Thyroid gland (tissue), 4 donors: ENCODE measurements around the gene SLC24A3. TPM values are rescaled to one million over a fixed set of nuclear protein-coding genes. Genes with fewer than 3 reads are reported as not detected.

Source experiments
- DNase-seq, 2 donors: peaks; one replicate each; pipeline ENCODE4 v3.0.0-alpha.2; 2019
- H3K27ac ChIP-seq, 3 donors: fragments of 200-600 bp; sonication (generic); 1 replicate in 2 of 3; 2 replicates in 1 of 3; pipeline ENCODE4 v1.5.1; 2016 to 2019; ENCODE audit warnings: mild to moderate bottlenecking in 1 of 3, moderate library complexity in 1 of 3
- H3K27me3 ChIP-seq: fragments of 200-600 bp; sonication (generic); one replicate; pipeline ENCODE4 v1.5.1; 2019
- H3K36me3 ChIP-seq, 2 donors: fragments of 200-600 bp; sonication (generic); one replicate each; pipeline ENCODE4 v1.5.1; 2016 to 2019
- H3K4me1 ChIP-seq, 2 donors: fragments of 200-600 bp; sonication (generic); one replicate each; pipeline ENCODE4 v1.5.1; 2017 to 2019
- H3K4me3 ChIP-seq, 3 donors: fragments of 200-600 bp; sonication (generic); replicated peaks in 1 of 3; 1 replicate in 2 of 3; 2 replicates in 1 of 3; pipeline ENCODE4 v1.5.1; 2016; ENCODE audit warnings: mild to moderate bottlenecking in 1 of 3
- H3K9me3 ChIP-seq: fragments of 200-600 bp; sonication (generic); one replicate; pipeline ENCODE4 v1.5.1; 2017
- CTCF ChIP-seq, 6 experiments: fragments of 200-600 bp in 3 of 6; fragments of 450-650 bp in 3 of 6; sonication (generic) in 3 of 6; IDR thresholded peaks; one replicate each; pipeline ENCODE4 v1.5.1; 2016 to 2019; ENCODE audit warnings: antibody characterized with exemption in 6 of 6, mild to moderate bottlenecking in 2 of 6, inconsistent platforms in 1 of 6, moderate library complexity in 1 of 6
- POLR2A ChIP-seq, 2 donors: fragments of 450-650 bp; IDR thresholded peaks; one replicate each; pipeline ENCODE4 v1.6.1; 2017; ENCODE audit warnings: antibody characterized with exemption in 2 of 2, mild to moderate bottlenecking in 2 of 2, moderate library complexity in 1 of 2
- WGBS, 2 donors: methylation state at CpG; one replicate each; pipeline ENCODE4 v1.1.5; 2017; 5-methylcytosine and 5-hydroxymethylcytosine counted together
- intact Hi-C: fragments of 100-400 bp; cut with DNase I; formaldehyde crosslinking; loops from one replicate; pipeline ENCODE4 v1.15.1; 2023
- total RNA-seq, 4 donors: library from RNA; depleted of rRNA; stranded (reverse); fragments of >200 nt; gene quantifications; one replicate each; pipeline ENCODE4 v1.2.3, GENCODE V29; 2016

The SLC24A3 gene
- total RNA-seq, 4 donors from 2014 or later: 4.0 to 8.1 (median 6.3) TPM

- H3K27me3 ChIP-seq: no peaks in the 10 kb centered on the region
- 62 to 73% methylated on average over 9 of the region's 9 CpGs for WGBS, 2 donors
- TF ChIP-seq POLR2A (IDR thresholded peaks at IDR 0.05) (no peak), CTCF (IDR thresholded peaks at IDR 0.05) (no peak)
- H3K36me3 ChIP-seq: no peaks in the 10 kb centered on the region
- intact Hi-C loops: no loop called here
- H3K9me3 ChIP-seq: no peaks in the 10 kb centered on the region
- DNase-seq: peak in 1 of 2 donors; percentile 20
- H3K4me1 ChIP-seq: peaks cover 7% of the 10 kb centered on the region in 2 donors
- peak overlapping the region in 1 of 3 donors; percentile 41 for H3K27ac ChIP-seq
- H3K4me3 ChIP-seq: no peak overlapping the region
Measured at GRCh38 chr20:19522071-19522801, 309.8 kb downstream of the SLC24A3 start.

- 64 to 79% methylated on average over 4 of the region's 4 CpGs for WGBS, 2 donors
- intact Hi-C loops: no loop called here
Measured at GRCh38 chr20:19522836-19523590, 310.6 kb downstream of the SLC24A3 start.

GRCh38 chr20:19524691-19525090, 312.2 kb downstream of the SLC24A3 start:
- peaks cover 7% of the 10 kb centered on the region in 2 donors for H3K4me1 ChIP-seq
- TF ChIP-seq CTCF (IDR thresholded peaks at IDR 0.05) (no peak), POLR2A (IDR thresholded peaks at IDR 0.05) (no peak)
- intact Hi-C loops: no loop called here
- no peak overlapping the region for H3K4me3 ChIP-seq
- DNase-seq: no peak
- H3K36me3 ChIP-seq: no peaks in the 10 kb centered on the region
- H3K27me3 ChIP-seq: no peaks in the 10 kb centered on the region
- no peak overlapping the region for H3K27ac ChIP-seq
- WGBS, 2 donors: 83 to 98% methylated on average over 1 of the region's 1 CpG
- H3K9me3 ChIP-seq: no peaks in the 10 kb centered on the region

More at GRCh38 chr20:19522836-19523590, 310.6 kb downstream of the SLC24A3 start:
- no peak for DNase-seq
- peaks cover 7% of the 10 kb centered on the region in 2 donors for H3K4me1 ChIP-seq
- H3K9me3 ChIP-seq: no peaks in the 10 kb centered on the region
- no peak overlapping the region for H3K4me3 ChIP-seq
- TF ChIP-seq CTCF (IDR thresholded peaks at IDR 0.05) (no peak), POLR2A (IDR thresholded peaks at IDR 0.05) (no peak)
- no peaks in the 10 kb centered on the region for H3K27me3 ChIP-seq
- H3K27ac ChIP-seq: peak overlapping the region in 1 of 3 donors; percentile 41
- H3K36me3 ChIP-seq: no peaks in the 10 kb centered on the region

- H3K4me3 ChIP-seq: no peak overlapping the region
- H3K27me3 ChIP-seq: no peaks in the 10 kb centered on the region
- H3K9me3 ChIP-seq: no peaks in the 10 kb centered on the region
- TF ChIP-seq POLR2A (IDR thresholded peaks at IDR 0.05) (no peak), CTCF (IDR thresholded peaks at IDR 0.05) (no peak)
- intact Hi-C loops: no loop called here
- no peaks in the 10 kb centered on the region for H3K36me3 ChIP-seq
- DNase-seq: no peak
- peaks cover 8 to 24% of the 10 kb centered on the region in 2 donors for H3K4me1 ChIP-seq
- H3K27ac ChIP-seq: no peak overlapping the region
- 88 to 90% methylated on average over 2 of the region's 2 CpGs for WGBS, 2 donors
Measured at GRCh38 chr20:19527509-19527908, 315.1 kb downstream of the SLC24A3 start.
